Right forelimb (tissue), 1 donor: ENCODE measurements around the gene CDC26.
A peak's percentile ranks its signal among the peaks of the same experiment; 100 is the strongest.
"Not testable (repeated sequence)": the region's sequence is repeated elsewhere in the genome, so short reads cannot be mapped to it uniquely, and the experiment has no call there.

Experiments
- DNase-seq: peaks from one replicate; pipeline ENCODE4 v3.0.0-alpha.2; 2018

CDC26 gene

DNA sequence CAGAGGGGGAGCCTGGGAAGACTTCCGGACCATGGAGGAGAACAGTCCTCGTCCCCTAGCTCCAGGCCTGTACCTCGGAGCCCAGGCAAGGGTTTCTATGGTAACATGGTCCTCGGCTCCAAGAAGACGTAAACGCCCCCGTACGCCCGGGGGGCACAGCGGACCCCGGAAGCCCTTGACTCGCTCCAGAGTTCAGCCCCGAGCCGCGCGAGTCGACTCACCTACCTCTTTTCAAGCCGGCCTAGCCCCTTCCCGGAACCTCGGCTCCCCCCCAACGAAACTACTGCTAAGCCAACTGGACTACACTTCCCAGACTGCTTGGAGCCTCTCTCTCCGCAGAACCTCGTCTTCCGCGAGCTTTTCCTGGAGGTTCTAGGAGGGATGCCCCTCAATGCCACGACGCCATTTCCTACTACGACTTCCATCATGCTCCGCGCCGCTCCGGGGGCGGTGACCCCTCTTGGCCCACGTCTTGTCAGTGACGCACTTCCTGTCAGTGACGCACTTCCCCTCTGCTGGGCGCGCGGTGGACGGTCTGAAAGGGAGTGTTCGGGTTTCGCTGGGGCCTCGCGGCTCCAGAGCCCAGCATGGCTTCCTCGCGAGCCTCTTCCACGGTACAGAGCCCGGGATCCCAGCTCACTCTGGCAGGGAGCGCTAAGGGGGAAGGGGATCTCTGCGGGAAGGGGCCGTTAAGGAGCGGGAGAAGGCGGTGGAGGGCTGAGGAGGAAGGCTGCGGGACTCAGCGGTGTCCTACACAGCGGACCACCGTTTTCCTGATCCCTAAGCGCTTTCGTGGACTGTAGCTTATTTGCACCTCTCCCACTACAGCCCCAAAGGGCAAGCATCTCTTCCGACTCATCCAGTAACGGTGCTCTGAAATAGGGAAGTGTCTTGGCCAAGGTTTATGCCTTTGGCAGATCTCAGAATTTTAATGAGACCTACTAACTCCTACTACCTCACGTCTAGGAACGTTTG lies at the start of gene CDC26, which contains the start of gene PRPF4:
CDC26 (minus strand) TSS at position 416 of the 975 bp plus-strand sequence. CDS start 3,065 bp downstream, outside the sequence.
PRPF4 (plus strand) TSS at position 502 of the 975 bp plus-strand sequence; CDS start at position 588, 86 bp downstream.
- peak; percentile 100 for DNase-seq

DNA sequence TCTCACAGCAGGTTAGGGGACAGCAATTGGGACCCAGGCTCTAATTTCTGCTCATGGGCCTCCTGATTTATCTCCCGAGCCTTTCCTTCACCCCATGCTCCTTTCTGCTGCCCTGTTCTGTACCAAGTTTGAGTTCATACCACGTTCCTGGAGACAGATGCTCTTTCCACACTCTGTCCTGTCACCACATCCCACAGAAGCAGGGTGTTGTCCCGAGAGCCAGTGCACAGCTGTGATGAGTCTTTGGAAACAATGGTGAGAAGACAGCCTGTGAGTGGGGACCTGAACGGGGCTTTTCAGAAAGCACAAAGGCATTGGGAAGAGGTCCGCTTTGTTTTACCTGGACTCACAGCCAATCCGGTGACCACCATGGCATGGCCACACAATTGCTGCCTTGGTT lies 47.3 kb upstream of the CDC26 start:
- DNase-seq, result no peak

DNA sequence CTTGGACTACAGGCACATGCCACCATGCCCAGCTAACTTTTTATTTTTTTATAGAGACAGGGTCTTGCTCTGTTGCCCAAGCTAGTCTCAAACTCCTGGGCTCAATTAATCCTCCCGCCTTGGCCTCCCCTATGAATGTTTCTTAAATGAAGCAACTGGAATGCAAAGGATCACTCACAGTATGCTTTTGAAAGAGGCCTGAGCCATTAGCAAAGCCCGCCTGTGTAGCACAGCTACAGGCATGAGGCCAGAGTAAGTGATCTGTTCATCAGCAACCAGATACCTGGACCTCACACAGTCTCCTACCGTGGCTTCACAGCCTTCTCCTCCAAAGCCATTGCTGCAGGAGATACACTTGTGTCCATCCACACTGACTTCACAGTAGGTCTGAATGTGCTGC lies 44.7 kb upstream of the CDC26 start:
- no peak for DNase-seq

DNA sequence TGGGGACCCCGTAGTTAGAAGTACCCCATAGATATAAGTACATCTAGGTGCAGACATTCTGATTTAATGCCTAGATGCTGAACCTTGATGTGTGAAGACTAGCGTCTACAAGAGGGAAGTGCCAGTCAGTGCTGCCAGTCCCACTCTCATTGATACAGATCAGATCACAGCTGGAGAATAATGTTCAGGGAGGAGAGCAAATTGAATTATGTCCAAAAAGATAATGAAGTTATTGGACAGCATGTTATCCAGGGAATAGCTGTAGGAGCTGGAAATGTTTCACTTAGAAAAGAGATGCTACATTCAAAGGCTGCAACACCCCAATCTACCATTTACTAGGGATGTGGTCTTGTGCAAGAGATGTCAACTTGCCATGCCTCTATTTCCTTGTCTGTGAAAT lies 43.7 kb upstream of the CDC26 start:
- DNase-seq, result no peak

DNA sequence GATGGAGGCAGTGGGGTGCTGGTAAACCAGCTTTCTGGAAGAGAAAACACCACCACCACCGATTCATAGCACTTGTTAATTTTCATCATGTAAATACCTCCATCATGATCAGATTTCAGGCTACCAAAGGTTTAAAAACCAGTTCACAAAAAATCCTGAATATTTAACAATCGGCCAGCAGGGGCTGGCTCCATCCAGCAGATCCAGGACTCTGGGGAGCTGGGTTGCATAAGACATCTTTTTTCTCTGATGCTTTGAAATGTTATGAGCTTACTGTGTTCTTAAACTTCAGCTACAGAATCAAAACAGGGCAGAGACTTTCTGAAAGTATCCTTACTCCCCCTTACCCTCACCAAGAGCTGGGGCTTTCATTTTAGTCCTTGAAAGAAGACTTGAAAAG lies 42.4 kb upstream of the CDC26 start:
- DNase-seq, result no peak

DNA sequence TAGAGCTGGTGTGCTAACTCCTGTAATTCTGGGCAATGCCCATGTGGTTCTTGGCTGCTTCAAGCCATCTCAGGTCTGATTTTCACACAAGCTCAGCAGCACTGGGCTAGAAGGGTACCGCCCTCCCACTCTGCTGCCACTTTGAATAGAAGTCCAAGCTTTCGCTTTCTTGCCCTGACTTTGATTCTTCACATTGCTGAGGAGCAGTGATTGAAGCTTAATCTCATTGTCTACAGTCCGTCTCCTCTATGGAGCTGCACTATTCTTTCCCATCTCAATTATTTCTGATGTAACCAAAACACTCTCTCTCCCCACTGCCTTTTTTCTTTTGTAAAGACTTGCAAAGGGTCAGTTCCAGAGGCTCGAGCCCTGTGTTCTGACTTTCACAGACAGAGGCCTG lies 40.7 kb upstream of the CDC26 start:
- DNase-seq, result no peak

DNA sequence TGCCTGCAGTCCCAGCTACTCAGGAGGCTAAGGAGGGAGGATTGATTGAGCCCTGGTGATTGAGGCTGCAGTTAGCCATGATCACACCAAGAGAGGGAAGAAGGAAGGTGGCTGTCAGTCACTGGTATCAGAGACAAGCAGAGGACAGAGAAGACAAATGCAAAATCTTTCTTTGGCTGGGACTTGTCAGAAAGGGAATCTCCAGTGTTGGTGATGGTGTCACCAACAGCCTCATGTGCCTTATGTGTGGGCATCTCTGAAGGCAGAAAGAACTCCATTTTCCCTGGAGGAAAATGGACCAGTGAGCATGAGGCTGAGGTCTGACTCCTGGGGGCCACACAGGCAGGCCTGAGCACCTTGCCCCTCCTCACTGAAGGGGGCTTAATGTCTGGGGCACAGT lies 39.9 kb upstream of the CDC26 start:
- DNase-seq, result no peak

DNA sequence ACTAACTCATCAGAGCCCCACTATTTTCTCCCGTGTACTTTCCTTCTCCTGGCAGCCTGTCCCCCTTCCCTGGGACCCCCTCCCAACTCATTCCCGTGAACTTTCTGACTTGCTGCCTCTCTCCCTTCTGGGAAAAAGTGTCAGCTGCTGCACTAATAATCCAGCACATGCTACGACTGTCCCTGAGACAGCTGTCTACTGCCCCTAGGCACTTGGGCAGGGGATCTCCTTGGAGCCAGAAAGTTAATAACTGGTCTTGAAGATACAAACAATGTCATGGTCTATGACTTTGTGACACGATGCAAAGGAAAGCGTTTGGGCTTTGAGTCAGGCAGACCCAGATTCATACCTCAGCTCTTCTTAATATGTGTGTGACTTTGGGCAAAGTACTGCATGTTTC lies 37.9 kb upstream of the CDC26 start:
- no peak for DNase-seq

DNA sequence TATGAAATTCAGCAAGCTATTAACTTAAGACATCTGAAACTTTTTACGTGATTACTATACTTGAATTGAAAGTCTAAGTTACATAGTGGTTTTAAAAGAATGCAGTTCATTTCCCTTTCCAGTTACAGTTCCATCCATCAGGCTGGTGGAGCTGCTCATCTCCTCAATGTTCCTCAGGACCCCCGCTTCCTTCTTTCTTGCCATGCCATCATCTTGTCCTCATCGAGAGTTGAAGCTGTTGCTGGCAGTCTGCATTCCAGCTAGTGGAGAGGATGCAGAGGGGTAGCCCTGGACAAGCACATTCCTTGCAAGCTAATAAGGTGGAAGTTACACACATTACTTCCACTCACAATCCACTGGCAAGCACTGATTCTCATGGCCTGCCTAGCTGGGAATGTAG lies 36.6 kb upstream of the CDC26 start:
- no peak for DNase-seq

DNA sequence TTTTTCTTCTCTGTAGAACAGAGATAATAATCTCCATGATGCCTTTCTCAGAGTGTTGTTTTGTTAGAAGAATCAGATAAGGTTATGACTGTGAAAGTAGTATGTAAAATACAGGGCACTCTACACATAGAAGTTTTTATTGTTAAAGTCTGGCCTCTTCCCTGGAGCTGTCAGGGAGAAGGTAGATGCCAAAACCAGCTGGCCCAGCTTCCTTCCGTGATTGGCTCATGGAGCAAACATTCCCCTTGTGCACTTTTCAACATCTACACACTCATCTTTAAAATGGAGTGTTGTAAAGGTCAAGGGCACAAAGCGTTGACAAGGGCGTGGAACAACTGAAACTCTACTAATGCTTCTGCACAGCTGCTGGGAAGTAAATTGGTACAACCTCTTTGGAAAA lies 35.2 kb upstream of the CDC26 start:
- DNase-seq, result no peak

DNA sequence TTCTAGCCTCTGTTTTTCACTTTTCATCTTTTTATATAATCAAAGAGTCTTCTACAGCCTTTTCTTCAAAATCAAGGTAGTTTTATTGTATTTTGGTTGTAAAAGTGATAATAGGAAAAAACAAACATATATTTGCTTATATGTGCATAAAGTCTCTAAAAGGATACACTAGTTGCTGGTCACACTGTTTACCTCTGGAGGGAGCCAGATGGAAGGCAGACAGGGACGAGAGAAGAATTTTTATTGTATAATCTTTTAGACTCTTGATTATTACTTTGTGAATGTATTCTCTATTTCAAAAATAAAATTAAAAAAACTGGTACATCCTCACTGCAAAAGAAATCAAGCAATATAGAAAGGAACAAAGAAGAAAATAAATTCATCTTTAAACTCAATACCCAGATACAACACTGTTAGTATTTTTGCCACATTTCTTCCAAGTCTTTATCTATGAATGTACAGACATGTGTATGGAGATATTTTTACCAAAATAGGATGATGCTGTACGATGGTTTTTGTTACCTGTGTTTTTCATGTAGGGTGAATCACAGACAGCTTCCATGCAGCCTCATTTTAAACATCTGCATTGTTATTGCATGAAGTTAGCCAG lies 33.9 kb upstream of the CDC26 start:
- no peak for DNase-seq

DNA sequence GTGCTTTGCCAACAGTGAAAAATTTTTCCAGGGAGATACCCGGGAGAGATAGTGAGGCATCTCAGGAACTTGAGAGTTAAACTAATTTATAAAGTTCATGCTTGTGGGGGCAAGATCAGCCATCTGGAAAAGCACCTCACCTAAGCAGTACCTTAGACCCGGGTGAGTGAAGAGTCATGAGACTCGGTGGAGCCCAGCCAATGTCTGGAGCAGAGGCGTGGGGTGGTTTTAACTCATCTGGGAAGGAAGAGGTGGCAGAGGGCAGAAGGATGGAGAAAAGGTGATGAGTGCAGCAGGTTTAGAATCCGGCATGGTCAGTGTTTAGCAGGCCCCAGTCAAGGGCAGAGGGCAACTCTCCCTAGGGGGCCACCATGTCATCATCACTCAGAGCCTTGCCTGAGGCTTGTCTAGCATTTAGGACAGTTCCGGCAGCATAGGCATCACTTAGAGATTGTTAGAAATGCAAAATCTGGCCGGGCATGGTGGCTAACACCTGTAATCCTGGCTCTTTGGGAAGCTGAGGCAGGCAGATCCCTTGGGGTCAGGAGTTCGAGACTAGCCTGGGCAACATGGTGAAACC lies 32.1 kb upstream of the CDC26 start:
- DNase-seq, result no peak

DNA sequence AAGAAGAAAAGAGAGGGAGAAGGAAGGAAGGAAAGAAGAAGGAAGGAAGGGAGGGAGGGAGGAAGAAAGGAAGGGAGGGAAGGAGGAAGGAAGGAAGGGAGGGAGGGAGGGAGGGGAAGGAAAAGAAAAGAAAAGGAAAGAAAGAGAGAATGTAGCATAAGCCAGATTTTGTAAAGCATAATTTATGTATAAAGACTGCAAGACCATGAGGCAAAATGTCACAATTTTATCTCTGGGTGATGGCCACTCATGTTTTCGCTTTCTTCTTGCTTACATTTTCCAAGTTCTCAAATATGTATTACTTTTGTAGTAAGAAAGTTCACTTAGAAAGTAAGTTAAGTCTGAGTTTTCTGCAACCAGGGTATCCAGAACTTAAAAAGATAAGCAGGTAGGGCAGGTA lies 31.2 kb upstream of the CDC26 start:
- no peak for DNase-seq

DNA sequence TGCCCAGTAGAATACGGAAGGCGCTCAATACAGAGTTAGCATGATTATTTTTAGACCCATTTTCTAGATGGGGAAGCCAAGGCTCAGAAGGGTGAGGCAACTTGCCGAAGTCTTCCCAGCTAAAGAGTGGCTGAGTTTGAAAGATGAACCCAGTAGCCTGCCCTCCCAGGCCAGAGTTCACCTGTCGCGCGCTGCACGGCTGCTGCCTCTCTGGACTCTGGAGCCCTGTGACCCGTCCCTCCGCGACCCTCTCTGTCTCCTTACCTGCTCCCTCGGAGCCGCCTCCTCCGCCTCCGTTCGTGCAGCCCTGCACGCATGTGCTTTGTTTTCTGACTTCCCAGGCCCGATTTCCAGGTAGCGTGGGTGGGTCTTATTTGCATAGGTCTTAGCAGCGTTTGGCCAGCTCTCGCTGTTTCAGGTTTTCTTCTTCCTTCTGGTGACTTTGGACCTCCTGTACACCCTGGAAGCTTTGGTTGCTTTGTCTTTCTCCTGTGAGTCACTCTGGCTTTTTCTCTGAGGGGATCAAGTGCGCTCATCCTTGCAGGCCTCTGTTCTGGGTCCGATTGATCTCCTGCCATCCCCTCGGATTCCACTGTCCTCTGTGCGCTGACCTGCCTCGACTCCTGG lies 27.5 kb upstream of the CDC26 start, which contains the start of gene RNF183:
RNF183 (minus strand) TSS at position 585 of the 627 bp plus-strand sequence. CDS start 5,192 bp downstream, outside the sequence.
- DNase-seq, result no peak

DNA sequence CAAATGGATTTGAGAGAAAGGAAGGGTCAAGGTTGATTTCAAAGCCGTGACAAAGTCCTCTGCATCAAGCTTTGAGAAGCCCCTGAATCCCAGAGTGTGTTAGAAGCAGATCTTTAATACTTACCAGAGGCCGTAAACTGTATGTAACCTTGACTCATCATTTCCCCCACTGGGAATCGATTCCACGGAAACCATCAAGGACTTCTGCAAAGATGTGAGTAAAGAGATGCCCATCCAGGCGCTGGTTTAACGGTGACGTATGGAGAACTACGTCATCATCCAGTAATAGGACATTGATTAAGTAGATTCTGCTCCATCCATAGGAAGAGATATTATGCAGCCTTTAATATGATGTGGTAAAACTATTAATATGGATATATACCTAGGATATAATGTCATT lies 26.2 kb upstream of the CDC26 start:
- no peak for DNase-seq

DNA sequence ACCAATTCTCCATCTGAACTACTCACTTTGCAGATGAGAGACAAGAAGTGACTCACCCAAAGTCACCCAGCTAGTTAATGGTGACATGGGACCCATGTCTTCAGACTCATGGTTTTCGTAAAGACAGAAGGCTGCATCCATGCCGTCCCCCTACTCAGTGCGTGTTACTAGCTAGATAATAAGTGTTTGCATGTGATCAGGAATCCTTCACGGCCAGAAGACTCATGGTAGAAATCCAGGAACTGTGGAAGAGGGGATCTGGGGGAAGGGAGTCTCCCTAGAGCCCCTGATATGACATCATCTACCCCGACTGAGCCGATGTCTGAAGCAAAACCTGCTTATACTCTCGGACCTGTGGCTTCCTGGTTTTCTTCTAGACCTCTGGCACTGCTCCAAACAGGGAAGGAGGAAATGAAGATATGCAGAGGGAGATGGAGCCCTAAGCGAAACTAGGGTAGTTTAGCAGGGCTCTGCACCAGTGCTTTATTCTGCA lies 24.5 kb upstream of the CDC26 start:
- DNase-seq, result no peak

DNA sequence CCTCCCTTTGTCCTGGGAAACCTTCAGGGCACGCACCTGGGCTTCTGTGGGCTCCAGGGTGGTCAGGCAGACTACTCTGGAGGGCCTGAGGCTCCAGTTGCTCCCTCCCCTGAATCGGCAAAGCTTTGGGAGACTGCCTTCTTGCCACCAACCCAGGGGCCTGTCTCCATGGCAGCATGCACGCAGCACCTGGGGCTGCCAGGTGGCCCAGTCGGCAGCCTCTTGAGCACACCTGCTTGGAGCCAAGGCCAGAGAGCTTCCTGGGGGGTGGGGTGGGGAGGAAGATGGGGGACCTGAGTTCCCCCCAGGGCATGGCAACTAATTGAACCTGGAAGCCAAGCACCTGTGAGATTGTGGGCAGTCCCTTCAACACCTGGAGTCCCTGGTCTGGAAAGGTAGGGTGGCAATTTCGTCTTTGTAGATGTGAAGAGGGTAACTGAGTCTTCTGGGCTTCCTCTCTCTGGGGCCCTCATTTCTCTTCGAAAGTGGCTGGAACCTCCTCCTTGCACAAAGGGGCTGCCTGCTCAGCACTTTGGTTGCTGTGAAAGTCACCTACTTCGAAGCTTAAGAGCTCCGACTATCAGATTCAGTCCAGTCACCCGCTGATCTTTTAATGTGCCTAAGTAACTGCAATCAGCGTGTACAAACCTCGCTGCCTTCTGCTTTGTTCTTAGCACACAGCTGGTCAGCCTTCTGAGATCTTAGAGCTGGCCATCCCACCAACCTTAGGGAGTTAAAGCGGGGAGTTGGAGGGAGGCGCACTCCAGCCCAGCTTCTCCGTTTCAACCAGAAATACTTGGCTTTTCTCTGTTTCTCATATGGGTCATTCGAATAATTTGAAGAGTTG lies 23.8 kb upstream of the CDC26 start:
- no peak for DNase-seq

DNA sequence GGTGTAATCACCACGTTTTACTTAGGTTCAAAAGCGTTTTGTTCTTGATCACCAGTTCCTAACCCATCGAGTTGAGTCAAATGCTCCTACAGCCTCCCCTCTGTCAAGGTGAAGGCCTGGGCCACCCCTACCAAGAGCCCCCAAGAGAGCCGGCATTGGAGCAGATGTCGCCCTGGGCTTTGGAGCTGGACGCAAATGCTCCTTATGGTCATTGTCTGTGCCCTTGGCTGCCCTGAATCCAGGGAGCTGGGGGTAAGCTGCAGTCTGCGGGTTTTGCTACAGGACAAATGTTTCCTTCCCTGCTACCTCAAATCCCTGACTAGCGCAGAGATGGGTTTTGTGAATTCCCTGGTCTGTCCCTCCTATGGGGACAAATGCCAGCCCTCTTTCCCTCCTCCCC lies 22.9 kb upstream of the CDC26 start:
- DNase-seq, result no peak

DNA sequence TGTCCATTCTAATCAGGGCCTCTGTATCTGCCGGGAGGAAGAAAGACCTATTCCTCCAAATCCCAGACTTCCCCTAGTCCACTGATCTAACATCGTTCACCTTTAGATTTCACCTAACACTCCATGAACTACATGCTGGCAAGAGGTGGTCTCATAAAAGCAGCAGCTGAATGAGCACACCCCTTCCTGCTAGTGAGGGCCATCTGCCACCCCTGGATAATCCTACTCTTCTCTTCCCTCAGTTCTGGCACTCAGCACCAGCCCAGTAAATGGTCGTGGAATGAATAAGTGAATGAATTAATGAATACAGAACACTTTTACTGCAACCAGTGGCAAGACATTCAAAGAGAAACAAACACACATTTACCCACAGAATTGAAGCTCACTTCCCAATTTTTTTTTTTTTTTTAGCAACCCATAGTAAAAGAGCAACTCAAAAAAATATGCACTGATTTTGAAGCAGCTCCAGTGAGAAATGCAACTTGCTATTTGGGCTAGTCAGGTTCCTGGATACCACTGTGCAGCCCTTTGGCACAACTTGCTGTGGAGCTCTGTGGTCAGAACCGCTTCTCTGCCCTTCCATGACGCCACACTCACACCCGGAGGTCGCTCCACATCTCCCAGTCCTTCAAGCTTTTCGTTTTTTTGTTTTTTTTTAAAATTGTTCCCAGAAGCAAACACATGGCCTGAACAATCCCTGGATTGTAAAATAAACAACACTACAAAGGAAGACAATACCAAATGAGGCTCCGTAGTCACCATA lies 21.6 kb upstream of the CDC26 start:
- no peak for DNase-seq

DNA sequence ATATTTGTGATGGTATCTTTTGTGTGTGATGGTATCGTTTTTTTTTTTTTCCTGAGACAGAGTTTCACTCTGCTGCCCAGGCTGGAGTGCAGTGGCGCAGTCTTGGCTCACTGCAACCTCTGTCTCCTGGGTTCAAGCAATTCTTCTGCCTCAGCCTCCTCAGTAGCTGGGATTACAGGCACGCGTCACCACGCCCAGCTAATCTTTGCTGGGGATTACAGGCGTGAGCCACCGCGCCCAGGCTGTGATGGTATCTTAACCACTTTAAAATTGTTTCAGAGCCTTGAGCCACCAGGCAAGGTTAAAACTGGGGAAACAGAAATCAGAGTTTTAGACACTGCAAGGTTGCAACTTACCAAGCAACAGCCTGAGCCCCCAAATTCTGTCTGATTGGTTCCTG lies 20.9 kb upstream of the CDC26 start:
- not testable (repeated sequence) for DNase-seq

DNA sequence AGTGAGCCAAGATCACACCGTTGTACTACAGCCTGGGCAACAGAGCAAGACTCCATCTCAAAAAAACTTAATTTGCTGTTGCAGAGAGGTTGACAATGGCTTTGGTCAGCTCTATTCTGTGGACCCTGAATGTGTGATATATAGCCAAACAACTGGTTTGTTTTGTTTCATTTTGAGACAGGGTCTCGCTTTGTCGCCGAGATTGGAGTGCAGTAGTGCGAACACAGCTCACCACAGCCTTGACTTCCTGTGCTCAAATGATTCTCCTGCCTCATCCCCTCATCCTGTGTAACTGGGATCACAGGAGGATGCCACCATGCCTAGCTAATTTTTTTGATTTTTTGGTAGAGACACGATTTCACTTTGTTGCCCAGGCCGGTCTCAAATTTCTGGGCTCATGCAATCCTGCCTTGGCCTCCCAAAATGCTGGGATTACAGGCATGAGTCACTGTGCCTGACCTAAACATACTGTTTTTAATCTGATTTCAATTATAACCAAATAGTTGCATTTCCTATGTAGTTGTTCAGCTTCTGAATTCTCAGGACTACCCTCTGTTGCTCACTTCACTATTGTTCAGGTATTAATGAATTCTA lies 18.0 kb upstream of the CDC26 start:
- no peak for DNase-seq
